Kidney (tissue), 14 donors: ENCODE measurements around the gene OSBP2. TPM values are rescaled to one million over a fixed set of nuclear protein-coding genes. Genes with fewer than 3 reads are reported as not detected.

Experiments used
- DNase-seq, 5 donors: peaks; one replicate each; pipeline ENCODE4 v3.0.0-alpha.2; 2013 to 2020
- FAIRE-seq: peaks from 2 replicates; lab custom pipeline; 2012; peaks lifted over from hg19 to GRCh38; lab: Jason Lieb, UNC
- H3K27ac ChIP-seq, 2 donors: one replicate each; pipeline ENCODE4 v1.7.0; 2013; ENCODE audit warnings: low read depth in 2 of 2, low read length in 2 of 2, inconsistent platforms in 1 of 2
- H3K27me3 ChIP-seq: one replicate; pipeline ENCODE4 v1.7.1; 2013; ENCODE audit warnings: low read length, inconsistent platforms; ENCODE audit not compliant: control insufficient read depth, insufficient read depth
- H3K36me3 ChIP-seq, 3 donors: one replicate each; pipeline versions ENCODE4 v1.7.0 to v1.7.1; 2013; ENCODE audit warnings: low read length in 3 of 3, control low read depth in 1 of 3, inconsistent platforms in 1 of 3; ENCODE audit not compliant: insufficient read depth in 3 of 3, control insufficient read depth in 2 of 3
- H3K4me1 ChIP-seq, 3 donors: one replicate each; pipeline versions ENCODE4 v1.7.0 to v1.7.1; 2013; ENCODE audit warnings: low read length in 3 of 3, inconsistent platforms in 1 of 3, low read depth in 1 of 3; ENCODE audit not compliant: control insufficient read depth in 2 of 3, insufficient read depth in 2 of 3
- H3K4me3 ChIP-seq, 3 donors: one replicate each; pipeline versions ENCODE4 v1.7.0 to v1.8.1; 2013; ENCODE audit warnings: low read length in 3 of 3, control low read depth in 1 of 3, inconsistent platforms in 1 of 3
- H3K9ac ChIP-seq, 3 donors: one replicate each; pipeline versions ENCODE4 v1.7.0 to v1.7.1; 2013; ENCODE audit warnings: low read length in 3 of 3, control low read depth in 1 of 3, inconsistent platforms in 1 of 3
- H3K9me3 ChIP-seq, 3 donors: one replicate each; pipeline versions ENCODE4 v1.7.0 to v1.7.1; 2013; ENCODE audit warnings: low read length in 3 of 3, control low read depth in 1 of 3, inconsistent platforms in 1 of 3; ENCODE audit not compliant: control insufficient read depth in 2 of 3, insufficient read depth in 1 of 3
- intact Hi-C: fragments of 100-400 bp; cut with DNase I; formaldehyde crosslinking; loops from one replicate; pipeline ENCODE4 v1.11.1; 2022
- polyA plus RNA-seq: library from polyadenylated mRNA; stranded (reverse); fragments of 350-450 nt; fragmentation: Illumina TruSeq; extraction: RNeasy Lipid Tissue Mini Kit (QIAGEN cat#74804); gene quantifications from one replicate; pipeline ENCODE4 v1.2.3, GENCODE V29; 2014; ENCODE audit warnings: low read depth, low replicate concordance; ENCODE audit not compliant: insufficient read depth
- total RNA-seq: library from RNA; stranded (reverse); fragmentation: NEBNext Ultra II Directional; extraction: Animal tissue kit (Norgen Biotek cat#: 25700); gene quantifications from one replicate; pipeline ENCODE4 v1.2.1, GENCODE V29; 2021
- TF ChIP-seq, protein P1 (sequence below): IDR thresholded peaks from 3 replicates; pipeline ENCODE4 v1.5.1; 2012; ENCODE audit warnings: mild to moderate bottlenecking, moderate library complexity, borderline replicate concordance; ENCODE audit not compliant: insufficient read depth; ENCODE audit errors: extremely low read depth
- donor health status: control.
- donor health status: control.
- donor health status: control.
- donor health status: control.
- donor health status: control.
- donor health status: DM: yes; HTN: yes; CAD: no.
- donor health status: Normal renal cell carcinoma (clear cell type).

Gene OSBP2
- total and polyA plus RNA-seq, 2 donors from 2014 or later: 3.4 to 4.0 TPM

DNA sequence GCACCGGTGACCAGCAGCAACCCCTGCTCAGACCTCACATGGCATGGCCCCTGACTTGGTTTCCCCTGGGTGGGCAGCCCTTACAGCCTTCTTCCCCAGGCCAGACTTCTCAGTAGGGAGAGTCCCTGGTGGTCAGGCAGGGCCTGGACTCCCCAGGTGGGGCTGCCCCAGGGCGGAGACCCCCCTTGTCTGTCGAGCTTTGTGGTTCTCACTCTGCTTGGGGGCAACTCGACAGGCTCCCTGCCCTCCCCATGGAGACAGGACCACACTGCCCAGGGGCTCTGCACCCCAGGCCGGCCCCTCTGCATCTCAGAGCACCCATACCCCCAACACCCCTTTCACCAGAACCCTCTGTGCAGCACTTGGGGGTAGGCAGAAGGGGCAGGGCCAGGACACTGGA, 186.2 kb downstream of the OSBP2 start:
- no peak overlapping the region for H3K4me3 ChIP-seq
- TF ChIP-seq, protein P1, sequence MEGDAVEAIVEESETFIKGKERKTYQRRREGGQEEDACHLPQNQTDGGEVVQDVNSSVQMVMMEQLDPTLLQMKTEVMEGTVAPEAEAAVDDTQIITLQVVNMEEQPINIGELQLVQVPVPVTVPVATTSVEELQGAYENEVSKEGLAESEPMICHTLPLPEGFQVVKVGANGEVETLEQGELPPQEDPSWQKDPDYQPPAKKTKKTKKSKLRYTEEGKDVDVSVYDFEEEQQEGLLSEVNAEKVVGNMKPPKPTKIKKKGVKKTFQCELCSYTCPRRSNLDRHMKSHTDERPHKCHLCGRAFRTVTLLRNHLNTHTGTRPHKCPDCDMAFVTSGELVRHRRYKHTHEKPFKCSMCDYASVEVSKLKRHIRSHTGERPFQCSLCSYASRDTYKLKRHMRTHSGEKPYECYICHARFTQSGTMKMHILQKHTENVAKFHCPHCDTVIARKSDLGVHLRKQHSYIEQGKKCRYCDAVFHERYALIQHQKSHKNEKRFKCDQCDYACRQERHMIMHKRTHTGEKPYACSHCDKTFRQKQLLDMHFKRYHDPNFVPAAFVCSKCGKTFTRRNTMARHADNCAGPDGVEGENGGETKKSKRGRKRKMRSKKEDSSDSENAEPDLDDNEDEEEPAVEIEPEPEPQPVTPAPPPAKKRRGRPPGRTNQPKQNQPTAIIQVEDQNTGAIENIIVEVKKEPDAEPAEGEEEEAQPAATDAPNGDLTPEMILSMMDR: no peak
- H3K27me3 ChIP-seq: no peaks in the 10 kb centered on the region
- no peak overlapping the region for H3K27ac ChIP-seq
- peaks cover 0 to 5% (median 0%) of the 10 kb centered on the region in 3 donors for H3K4me1 ChIP-seq
- DNase-seq (peak in 1 of 5 donors; percentile 48), FAIRE-seq (no peak)
- no peaks in the 10 kb centered on the region for H3K9me3 ChIP-seq
- no peaks in the 10 kb centered on the region for H3K36me3 ChIP-seq
- H3K9ac ChIP-seq: no peak overlapping the region
- intact Hi-C loops: no loop called here

DNA sequence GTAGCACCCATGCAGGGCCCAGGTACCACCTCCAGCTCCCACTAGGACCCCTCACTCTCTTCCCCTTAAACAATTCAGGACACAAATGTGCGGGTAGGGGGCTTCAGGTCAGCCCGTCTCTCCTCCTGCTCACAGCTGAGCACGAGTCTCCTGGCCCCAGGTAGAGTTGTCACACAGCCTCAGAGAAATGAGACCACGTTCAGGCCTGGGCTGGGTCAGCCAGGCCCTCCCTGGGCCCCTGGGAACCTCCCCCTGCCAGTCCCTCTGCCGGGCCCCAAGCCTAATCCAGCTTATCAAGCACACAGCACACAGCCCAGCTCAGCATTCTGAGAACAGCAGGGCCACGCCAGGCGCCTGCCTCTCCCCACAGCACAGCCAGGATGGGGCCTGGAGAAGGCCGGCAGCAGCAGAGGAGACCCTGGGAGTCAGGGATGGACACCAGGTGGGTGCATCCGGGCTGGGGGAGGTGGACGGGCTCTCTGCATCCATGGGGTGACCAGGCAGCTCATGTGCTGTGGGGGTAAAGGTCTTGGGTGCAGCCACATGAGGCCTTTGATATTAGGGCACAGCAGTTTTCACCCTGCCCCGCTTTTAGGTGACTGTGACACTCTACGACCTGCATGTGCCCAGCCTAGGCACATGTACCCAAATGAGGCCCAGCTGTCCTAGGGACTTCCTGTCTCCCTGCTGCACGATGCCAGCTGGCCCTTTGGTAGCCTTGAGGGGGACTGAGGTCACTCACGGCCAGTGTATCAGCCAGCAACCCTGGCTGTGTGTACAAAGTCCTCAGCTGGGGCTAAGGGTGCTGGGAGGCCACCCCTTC, 186.9 kb downstream of the OSBP2 start:
- DNase-seq (peak in 3 of 5 donors; percentile 24 to 49 (median 42)), FAIRE-seq (no peak)
- Histone ChIP-seq H3K36me3 (no peaks in the 10 kb centered on the region), H3K9ac (no peak overlapping the region), H3K9me3 (no peaks in the 10 kb centered on the region), H3K27ac (no peak overlapping the region), H3K4me3 (no peak overlapping the region), H3K4me1 (peaks cover 0 to 5% (median 0%) of the 10 kb centered on the region in 3 donors), H3K27me3 (no peaks in the 10 kb centered on the region)
- intact Hi-C loops: no loop called here
- TF ChIP-seq, protein P1: no peak

DNA sequence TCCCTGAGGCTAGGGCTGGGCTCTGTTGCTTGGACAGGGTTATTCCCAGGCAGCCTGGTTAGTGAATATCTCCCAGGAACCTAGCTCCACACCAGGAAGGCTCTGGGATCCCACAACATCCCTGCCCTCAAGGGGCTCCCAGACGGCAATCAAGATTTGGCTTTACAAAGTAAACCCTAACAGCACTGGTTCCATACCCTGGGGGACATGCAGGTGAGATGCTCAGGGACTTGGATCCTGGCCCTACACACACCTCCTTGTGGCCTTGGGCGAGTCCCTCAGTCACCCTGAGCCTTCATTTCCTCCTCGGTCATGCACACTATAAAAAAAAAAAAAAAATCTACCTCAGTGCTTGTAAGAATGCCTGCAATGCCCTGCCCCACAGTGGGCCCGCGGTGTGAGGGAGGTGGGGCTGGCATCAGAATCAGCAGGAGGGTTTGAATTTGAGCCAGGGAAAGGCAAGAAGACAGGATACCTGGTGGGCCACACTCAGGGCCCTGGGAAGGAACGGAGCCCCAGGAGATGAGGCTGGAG, 187.6 kb downstream of the OSBP2 start:
- no peaks in the 10 kb centered on the region for H3K9me3 ChIP-seq
- H3K27me3 ChIP-seq: no peaks in the 10 kb centered on the region
- H3K9ac ChIP-seq: no peak overlapping the region
- TF ChIP-seq, protein P1: no peak
- H3K4me1 ChIP-seq: peaks cover 0 to 5% (median 0%) of the 10 kb centered on the region in 3 donors
- FAIRE-seq: no peak
- intact Hi-C loops: no loop called here
- peak in 2 of 5 donors; percentile 13 to 38 for DNase-seq
- no peaks in the 10 kb centered on the region for H3K36me3 ChIP-seq
- no peak overlapping the region for H3K4me3 ChIP-seq
- H3K27ac ChIP-seq: no peak overlapping the region
